HepG2 (cell line): ENCODE results near the gene TOPBP1. TPM values are rescaled to one million over a fixed set of nuclear protein-coding genes. Genes with fewer than 3 reads are reported as not detected.

Source experiments
- AGO1 ChIP-seq: fragments of 200-400 bp; formaldehyde crosslinking; IDR thresholded peaks from 2 replicates; pipeline ENCODE4 v1.6.1; 2017; ENCODE audit warnings: mild to moderate bottlenecking, low read depth, low read length, moderate library complexity; ENCODE audit not compliant: poor library complexity, severe bottlenecking
- ARNTL ChIP-seq: sonication (generic); formaldehyde crosslinking; IDR thresholded peaks from 2 replicates; pipeline ENCODE4 v1.4.0; 2020; ENCODE audit warnings: mild to moderate bottlenecking, missing genetic modification reagents
- ATF1 ChIP-seq: IDR thresholded peaks from 2 replicates; pipeline ENCODE4 v1.6.1; 2016; ENCODE audit warnings: mild to moderate bottlenecking, control low read depth
- CBX5 ChIP-seq: sonication (generic); formaldehyde crosslinking; IDR thresholded peaks from 2 replicates; pipeline ENCODE4 v1.4.0; 2020; ENCODE audit warnings: missing genetic modification reagents, borderline replicate concordance
- ISX ChIP-seq: sonication (generic); formaldehyde crosslinking; conservative IDR thresholded peaks from 2 replicates; pipeline ENCODE4 v1.5.0; 2020; ENCODE audit warnings: missing genetic modification reagents
- KAT8 ChIP-seq: IDR thresholded peaks from 2 replicates; pipeline ENCODE4 v1.6.1; 2016; ENCODE audit warnings: missing genetic modification reagents, missing compliant biosample characterization
- MBD4 ChIP-seq: IDR thresholded peaks from 2 replicates; pipeline ENCODE4 v1.6.1; 2012; ENCODE audit warnings: low read length, inconsistent platforms, borderline replicate concordance
- MTA3 ChIP-seq: sonication (generic); formaldehyde crosslinking; IDR thresholded peaks from 2 replicates; pipeline ENCODE4 v1.4.0; 2020; ENCODE audit warnings: missing genetic modification reagents
- MTF2 ChIP-seq: sonication (generic); formaldehyde crosslinking; IDR thresholded peaks from 2 replicates; pipeline ENCODE4 v1.5.0; 2020; ENCODE audit warnings: missing genetic modification reagents, borderline replicate concordance
- NFIB ChIP-seq: sonication (generic); formaldehyde crosslinking; IDR thresholded peaks from 2 replicates; pipeline ENCODE4 v1.9.0; 2021; ENCODE audit warnings: missing genetic modification reagents, mild to moderate bottlenecking, borderline replicate concordance
- SATB2 ChIP-seq: sonication (generic); formaldehyde crosslinking; IDR thresholded peaks from 2 replicates; pipeline ENCODE4 v1.5.0; 2020; ENCODE audit warnings: missing genetic modification reagents
- SNAPC5 ChIP-seq: sonication (generic); formaldehyde crosslinking; IDR thresholded peaks from 2 replicates; pipeline ENCODE4 v1.8.1; 2023; ENCODE audit warnings: mild to moderate bottlenecking, missing genetic modification reagents, borderline replicate concordance
- TFAP4 ChIP-seq: sonication (generic); IDR thresholded peaks from 2 replicates; pipeline ENCODE4 v1.6.1; 2016; ENCODE audit warnings: low read depth, borderline replicate concordance
- ZBTB37 ChIP-seq: sonication (generic); formaldehyde crosslinking; IDR thresholded peaks from 2 replicates; pipeline ENCODE4 v1.4.0; 2020; ENCODE audit warnings: mild to moderate bottlenecking, missing genetic modification reagents
- ZFP1 ChIP-seq: IDR thresholded peaks from 2 replicates; pipeline ENCODE4 v1.6.1; 2016
- ZNF460 ChIP-seq: sonication (generic); formaldehyde crosslinking; IDR thresholded peaks from 2 replicates; pipeline ENCODE4 v1.5.1; 2020; ENCODE audit warnings: missing genetic modification reagents, mild to moderate bottlenecking, borderline replicate concordance
- ZNF510 ChIP-seq: sonication (generic); formaldehyde crosslinking; IDR thresholded peaks from 2 replicates; pipeline ENCODE4 v1.4.0; 2020; ENCODE audit warnings: low read depth, mild to moderate bottlenecking, missing genetic modification reagents
- ZNF644 ChIP-seq: IDR thresholded peaks from 2 replicates; pipeline ENCODE4 v1.6.1; 2016; ENCODE audit warnings: low read depth
- ZNF678 ChIP-seq: sonication (generic); formaldehyde crosslinking; IDR thresholded peaks from 2 replicates; pipeline ENCODE4 v1.4.0; 2020; ENCODE audit warnings: mild to moderate bottlenecking, missing genetic modification reagents
- polyA plus RNA-seq, 8 experiments: library from polyadenylated mRNA; depleted of rRNA in 3 of 8; stranded (reverse) in 7 of 8; unstranded in 1 of 8; fragments of >200 nt; fragmentation: Illumina TruSeq in 4 of 8; extraction: Trizol in 4 of 8; gene quantifications; 2 replicates each; pipeline versions ENCODE4 v1.2.1 to v1.2.3, GENCODE V29; 2011 to 2016; ENCODE audit warnings: low read depth in 4 of 8, missing spikeins in 1 of 8, mixed read lengths in 1 of 8; ENCODE audit not compliant: insufficient read depth in 1 of 8
- total RNA-seq, 5 experiments: library from RNA; depleted of rRNA; stranded (reverse); fragments of >200 nt; fragmentation: Illumina TruSeq; extraction: Trizol; gene quantifications; 2 replicates each; pipeline ENCODE4 v1.2.3, GENCODE V29; 2016; ENCODE audit warnings: low read depth in 1 of 5
- TF ChIP-seq, protein P1 (sequence below), 2 experiments: IDR thresholded peaks; 2 replicates each; pipeline ENCODE4 v1.6.1; 2011 to 2012; ENCODE audit warnings: low read length in 2 of 2, borderline replicate concordance in 1 of 2, low read depth in 1 of 2, mild to moderate bottlenecking in 1 of 2, moderate library complexity in 1 of 2
- TF ChIP-seq, protein P2 (sequence below): sonication (generic); formaldehyde crosslinking; IDR thresholded peaks from 2 replicates; pipeline ENCODE4 v1.8.1; 2023; ENCODE audit warnings: mild to moderate bottlenecking, inconsistent platforms, moderate library complexity, missing genetic modification reagents, borderline replicate concordance
- TF ChIP-seq, protein P3 (sequence below): sonication (generic); formaldehyde crosslinking; IDR thresholded peaks from 2 replicates; pipeline ENCODE4 v1.5.0; 2020; ENCODE audit warnings: missing genetic modification reagents

Gene TOPBP1
- total and polyA plus RNA-seq, 2 of the 13 experiments (the other 11 are each of a cell fraction or from before 2014, with no cell fraction given) = 24.3 to 42.9 TPM

- TF ChIP-seq KAT8 = peak; percentile 85
- TF ChIP-seq SNAPC5 (CRISPR knock-in tag) = no peak
- TF ChIP-seq ISX (CRISPR knock-in tag) = no peak
- TF ChIP-seq, protein P1, sequence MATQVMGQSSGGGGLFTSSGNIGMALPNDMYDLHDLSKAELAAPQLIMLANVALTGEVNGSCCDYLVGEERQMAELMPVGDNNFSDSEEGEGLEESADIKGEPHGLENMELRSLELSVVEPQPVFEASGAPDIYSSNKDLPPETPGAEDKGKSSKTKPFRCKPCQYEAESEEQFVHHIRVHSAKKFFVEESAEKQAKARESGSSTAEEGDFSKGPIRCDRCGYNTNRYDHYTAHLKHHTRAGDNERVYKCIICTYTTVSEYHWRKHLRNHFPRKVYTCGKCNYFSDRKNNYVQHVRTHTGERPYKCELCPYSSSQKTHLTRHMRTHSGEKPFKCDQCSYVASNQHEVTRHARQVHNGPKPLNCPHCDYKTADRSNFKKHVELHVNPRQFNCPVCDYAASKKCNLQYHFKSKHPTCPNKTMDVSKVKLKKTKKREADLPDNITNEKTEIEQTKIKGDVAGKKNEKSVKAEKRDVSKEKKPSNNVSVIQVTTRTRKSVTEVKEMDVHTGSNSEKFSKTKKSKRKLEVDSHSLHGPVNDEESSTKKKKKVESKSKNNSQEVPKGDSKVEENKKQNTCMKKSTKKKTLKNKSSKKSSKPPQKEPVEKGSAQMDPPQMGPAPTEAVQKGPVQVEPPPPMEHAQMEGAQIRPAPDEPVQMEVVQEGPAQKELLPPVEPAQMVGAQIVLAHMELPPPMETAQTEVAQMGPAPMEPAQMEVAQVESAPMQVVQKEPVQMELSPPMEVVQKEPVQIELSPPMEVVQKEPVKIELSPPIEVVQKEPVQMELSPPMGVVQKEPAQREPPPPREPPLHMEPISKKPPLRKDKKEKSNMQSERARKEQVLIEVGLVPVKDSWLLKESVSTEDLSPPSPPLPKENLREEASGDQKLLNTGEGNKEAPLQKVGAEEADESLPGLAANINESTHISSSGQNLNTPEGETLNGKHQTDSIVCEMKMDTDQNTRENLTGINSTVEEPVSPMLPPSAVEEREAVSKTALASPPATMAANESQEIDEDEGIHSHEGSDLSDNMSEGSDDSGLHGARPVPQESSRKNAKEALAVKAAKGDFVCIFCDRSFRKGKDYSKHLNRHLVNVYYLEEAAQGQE (IDR thresholded peaks at IDR 0.05; ENCODE audit: borderline replicate concordance in 1 of 2, low read depth in 1 of 2, low read length in 2 of 2) = peak in 1 of 2 experiments; percentile 68; a peak in 1 of 4 replicates
- TF ChIP-seq, protein P2, sequence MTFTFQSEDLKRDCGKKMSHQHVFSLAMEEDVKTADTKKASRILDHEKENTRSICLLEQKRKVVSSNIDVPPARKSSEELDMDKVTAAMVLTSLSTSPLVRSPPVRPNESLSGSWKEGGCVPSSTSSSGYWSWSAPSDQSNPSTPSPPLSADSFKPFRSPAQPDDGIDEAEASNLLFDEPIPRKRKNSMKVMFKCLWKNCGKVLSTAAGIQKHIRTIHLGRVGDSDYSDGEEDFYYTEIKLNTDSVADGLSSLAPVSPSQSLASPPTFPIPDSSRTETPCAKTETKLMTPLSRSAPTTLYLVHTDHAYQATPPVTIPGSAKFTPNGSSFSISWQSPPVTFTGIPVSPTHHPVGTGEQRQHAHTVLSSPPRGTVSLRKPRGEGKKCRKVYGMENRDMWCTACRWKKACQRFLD (CRISPR knock-in tag) = no peak
- peak; percentile 53; the same call in 1 of the 2 replicates for TF ChIP-seq ZNF460 (CRISPR knock-in tag)
- 0 out of 2 replicates have a peak, but pooled peaks have one; percentile 54 for TF ChIP-seq TFAP4
- TF ChIP-seq ZBTB37 = peak; percentile 77; the same call in 1 of the 2 replicates
- no peak for TF ChIP-seq SATB2 (CRISPR knock-in tag)
- TF ChIP-seq ZNF678 (CRISPR knock-in tag) = peak; percentile 80; the same call in 1 of the 2 replicates
- TF ChIP-seq, protein P3, sequence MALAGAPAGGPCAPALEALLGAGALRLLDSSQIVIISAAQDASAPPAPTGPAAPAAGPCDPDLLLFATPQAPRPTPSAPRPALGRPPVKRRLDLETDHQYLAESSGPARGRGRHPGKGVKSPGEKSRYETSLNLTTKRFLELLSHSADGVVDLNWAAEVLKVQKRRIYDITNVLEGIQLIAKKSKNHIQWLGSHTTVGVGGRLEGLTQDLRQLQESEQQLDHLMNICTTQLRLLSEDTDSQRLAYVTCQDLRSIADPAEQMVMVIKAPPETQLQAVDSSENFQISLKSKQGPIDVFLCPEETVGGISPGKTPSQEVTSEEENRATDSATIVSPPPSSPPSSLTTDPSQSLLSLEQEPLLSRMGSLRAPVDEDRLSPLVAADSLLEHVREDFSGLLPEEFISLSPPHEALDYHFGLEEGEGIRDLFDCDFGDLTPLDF (CRISPR knock-in tag) = no peak
- no peak for TF ChIP-seq NFIB
- TF ChIP-seq CBX5 = peak; percentile 32; the same call in 1 of the 2 replicates
- TF ChIP-seq ZFP1 (CRISPR knock-in tag) = peak; percentile 70; the same call in 1 of the 2 replicates
- TF ChIP-seq MTA3 (CRISPR knock-in tag) = no peak
- no peak for TF ChIP-seq AGO1
- TF ChIP-seq ATF1 (CRISPR knock-in tag) = peak; percentile 87
- peak; percentile 68; the same call in 1 of the 2 replicates for TF ChIP-seq ZNF510 (CRISPR knock-in tag)
- TF ChIP-seq ARNTL (CRISPR knock-in tag) = peak; percentile 91
- TF ChIP-seq MBD4 = peak; percentile 89; the same call in 1 of the 2 replicates
- no peak; the same call in 1 of the 2 replicates for TF ChIP-seq ZNF644 (CRISPR knock-in tag)
- no peak for TF ChIP-seq MTF2 (CRISPR knock-in tag)
Observed at GRCh38 chr3:133670525-133670995, 8.8 kb upstream of the TOPBP1 start (continued).
